OCI-M2 (cell line): ENCODE data around the gene SLC25A25.

Experiments
- DNase-seq: peaks from one replicate; lab custom pipeline; 2025; ENCODE audit not compliant: unreplicated experiment; lab: John Stamatoyannopoulos, UW

Gene SLC25A25

GRCh38 chr9:128072144-128073021, 4.4 kb downstream of the SLC25A25 start:
- DNase-seq = no peak

GRCh38 chr9:128073253-128073886, 5.3 kb downstream of the SLC25A25 start:
- DNase-seq = no peak

- no peak for DNase-seq
These were observed 9.9 kb downstream of the SLC25A25 start for GRCh38 chr9:128077847-128078503.

- DNase-seq = peak; percentile 25
These were observed 10.7 kb downstream of the SLC25A25 start for GRCh38 chr9:128078504-128079434.

GRCh38 chr9:128080206-128080605, 12.2 kb downstream of the SLC25A25 start:
- DNase-seq = no peak

GRCh38 chr9:128081056-128081455, 13.0 kb downstream of the SLC25A25 start:
- no peak for DNase-seq

GRCh38 chr9:128082151-128082550, 14.1 kb downstream of the SLC25A25 start:
- DNase-seq = no peak

GRCh38 chr9:128084746-128085145, 16.7 kb downstream of the SLC25A25 start:
- DNase-seq = no peak

- no peak for DNase-seq
These were observed 17.9 kb downstream of the SLC25A25 start for GRCh38 chr9:128085943-128086342.

GRCh38 chr9:128087262-128087661, 19.2 kb downstream of the SLC25A25 start:
- DNase-seq = no peak

- DNase-seq = no peak
These were observed 20.4 kb downstream of the SLC25A25 start for GRCh38 chr9:128088253-128088945.

- no peak for DNase-seq
These were observed 21.3 kb downstream of the SLC25A25 start for GRCh38 chr9:128089299-128089698.

GRCh38 chr9:128091144-128091543, 23.1 kb downstream of the SLC25A25 start:
- no peak for DNase-seq

- no peak for DNase-seq
These were observed 23.5 kb downstream of the SLC25A25 start for GRCh38 chr9:128091571-128091970.

- no peak for DNase-seq
These were observed 24.4 kb downstream of the SLC25A25 start for GRCh38 chr9:128092199-128092977.

GRCh38 chr9:128093011-128093410, 25.0 kb downstream of the SLC25A25 start:
- no peak for DNase-seq

- DNase-seq = peak; percentile 49
These were observed 26.3 kb downstream of the SLC25A25 start for GRCh38 chr9:128094166-128094949.

GRCh38 chr9:128094950-128095544, 27.0 kb downstream of the SLC25A25 start:
- no peak for DNase-seq
